Measurements from ENCODE around the gene CCDC33.
A peak's percentile ranks its signal among the peaks of the same experiment; 100 is the strongest.

Gene CCDC33

DNA sequence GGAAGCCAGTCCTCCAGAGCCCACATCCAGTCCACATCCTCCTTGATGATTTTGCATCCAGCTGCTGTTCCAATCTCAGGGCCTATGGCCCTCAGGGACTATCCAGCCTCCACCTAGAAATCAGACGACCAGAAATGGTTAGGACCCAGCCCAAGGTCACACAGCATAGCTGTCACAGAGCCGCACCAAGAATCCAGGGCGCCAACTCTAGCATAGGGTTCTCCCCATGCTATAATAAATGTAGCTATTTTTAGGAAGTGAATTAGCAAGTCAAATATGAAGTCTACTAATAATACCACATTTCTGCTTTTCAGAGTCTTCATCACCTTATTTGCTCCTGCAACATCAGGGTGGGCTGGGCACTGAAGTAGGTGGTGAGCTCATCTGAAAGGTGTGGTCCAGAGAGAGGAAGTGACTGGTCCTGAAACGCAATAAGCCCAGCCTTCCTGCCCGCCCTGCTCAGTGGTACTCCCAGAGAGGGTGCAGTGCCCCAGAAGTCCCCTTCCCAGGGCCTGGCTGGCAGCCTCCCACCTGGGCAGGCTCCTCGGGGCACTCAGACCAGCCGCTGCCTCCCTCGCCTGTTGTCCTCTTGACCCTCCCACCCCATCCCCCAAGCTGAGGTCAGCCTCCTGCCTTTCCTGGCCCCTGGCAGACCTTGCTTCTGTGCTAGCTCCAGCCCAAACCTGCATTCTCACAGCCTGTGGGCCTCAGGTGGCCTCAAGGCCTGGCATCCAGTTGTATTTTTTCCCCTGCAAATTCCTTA, 148.9 kb downstream of the CCDC33 start:
- DNase-seq: peak; percentile 56

- no peak for DNase-seq
Observed at GRCh38 chr15:74385733-74386132, 149.6 kb downstream of the CCDC33 start.
